WTC11 (cell line): Measurements from ENCODE around the gene BUB1.

Source experiments
- CBFB ChIP-seq: sonication (generic); formaldehyde crosslinking; IDR thresholded peaks from 2 replicates; pipeline ENCODE4 v1.8.1; 2022; ENCODE audit warnings: mild to moderate bottlenecking, low read depth, missing genetic modification reagents
- ESRRA ChIP-seq: sonication (generic); formaldehyde crosslinking; IDR thresholded peaks from 2 replicates; pipeline ENCODE4 v1.8.1; 2022; ENCODE audit warnings: mild to moderate bottlenecking, missing genetic modification reagents, borderline replicate concordance
- FOXK1 ChIP-seq: sonication (generic); formaldehyde crosslinking; IDR thresholded peaks from 2 replicates; pipeline ENCODE4 v1.8.0; 2022; ENCODE audit warnings: mild to moderate bottlenecking, moderate library complexity, missing genetic modification reagents
- GTF2I ChIP-seq: fragments of 250-450 bp; sonication (Bioruptor Pico); conservative IDR thresholded peaks from 2 replicates; pipeline ENCODE4 v1.4.0; 2021; ENCODE audit warnings: mild to moderate bottlenecking
- JUN ChIP-seq: sonication (generic); formaldehyde crosslinking; IDR thresholded peaks from 2 replicates; pipeline ENCODE4 v1.8.0; 2023; ENCODE audit warnings: mild to moderate bottlenecking, missing genetic modification reagents
- NFE2L1 ChIP-seq: sonication (generic); formaldehyde crosslinking; IDR thresholded peaks from 2 replicates; pipeline ENCODE4 v1.8.1; 2023; ENCODE audit warnings: missing genetic modification reagents
- NR3C1 ChIP-seq: sonication (generic); formaldehyde crosslinking; conservative IDR thresholded peaks from 2 replicates; pipeline ENCODE4 v1.8.1; 2023; ENCODE audit warnings: low read depth, mild to moderate bottlenecking, missing genetic modification reagents
- ZNF138 ChIP-seq: sonication (generic); formaldehyde crosslinking; conservative IDR thresholded peaks from 2 replicates; pipeline ENCODE4 v1.8.1; 2022; ENCODE audit warnings: mild to moderate bottlenecking, moderate library complexity, missing genetic modification reagents
- TF ChIP-seq, protein P1 (sequence below): sonication (generic); formaldehyde crosslinking; IDR thresholded peaks from 2 replicates; pipeline ENCODE4 v1.8.1; 2022; ENCODE audit warnings: low read depth, mild to moderate bottlenecking, moderate library complexity, missing genetic modification reagents, borderline replicate concordance
- TF ChIP-seq, protein P2 (sequence below): fragments of 200-600 bp; IDR thresholded peaks from 2 replicates; pipeline ENCODE4 v1.8.0; 2022; ENCODE audit warnings: antibody characterized with exemption
- TF ChIP-seq, protein P3 (sequence below): sonication (generic); formaldehyde crosslinking; IDR thresholded peaks from 2 replicates; pipeline ENCODE4 v1.8.1; 2022; ENCODE audit warnings: mild to moderate bottlenecking, moderate library complexity, missing genetic modification reagents
- TF ChIP-seq, protein P4 (sequence below): sonication (generic); formaldehyde crosslinking; IDR thresholded peaks from 2 replicates; pipeline ENCODE4 v1.8.0; 2022; ENCODE audit warnings: mild to moderate bottlenecking, missing genetic modification reagents
- TF ChIP-seq, protein P5 (sequence below): sonication (generic); formaldehyde crosslinking; IDR thresholded peaks from 2 replicates; pipeline ENCODE4 v1.8.1; 2023; ENCODE audit warnings: mild to moderate bottlenecking, missing genetic modification reagents
- TF ChIP-seq, protein P6 (sequence below): sonication (generic); formaldehyde crosslinking; conservative IDR thresholded peaks from 2 replicates; pipeline ENCODE4 v1.8.1; 2022; ENCODE audit warnings: mild to moderate bottlenecking, missing genetic modification reagents

DNA sequence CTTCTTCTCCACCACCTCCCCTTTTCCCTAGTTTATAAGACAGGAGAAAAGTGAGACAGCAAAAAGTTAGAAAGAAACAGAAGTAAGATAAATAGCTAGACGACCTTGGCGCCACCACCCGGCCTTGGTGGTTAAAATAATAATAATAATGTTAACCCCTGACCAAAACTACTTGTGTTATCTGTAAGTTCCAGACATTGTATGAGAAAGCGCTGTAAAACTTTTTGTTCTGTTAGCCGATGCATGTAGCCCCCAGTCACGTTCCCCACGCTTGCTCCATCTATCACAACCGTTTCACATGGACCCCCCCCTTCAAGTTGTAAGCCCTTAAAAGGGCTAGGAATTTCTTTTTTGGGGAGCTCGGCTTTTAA lies 1.5 kb upstream of the BUB1 start:
- TF ChIP-seq NFE2L1 (CRISPR knock-in tag) (no peak), ESRRA (CRISPR knock-in tag) (no peak), NR3C1 (CRISPR knock-in tag) (no peak), ZNF138 (CRISPR knock-in tag) (no peak), CBFB (CRISPR knock-in tag) (no peak), GTF2I (CRISPR knock-in tag) (no peak), JUN (no peak), FOXK1 (CRISPR knock-in tag) (no peak)
- TF ChIP-seq, protein P1, sequence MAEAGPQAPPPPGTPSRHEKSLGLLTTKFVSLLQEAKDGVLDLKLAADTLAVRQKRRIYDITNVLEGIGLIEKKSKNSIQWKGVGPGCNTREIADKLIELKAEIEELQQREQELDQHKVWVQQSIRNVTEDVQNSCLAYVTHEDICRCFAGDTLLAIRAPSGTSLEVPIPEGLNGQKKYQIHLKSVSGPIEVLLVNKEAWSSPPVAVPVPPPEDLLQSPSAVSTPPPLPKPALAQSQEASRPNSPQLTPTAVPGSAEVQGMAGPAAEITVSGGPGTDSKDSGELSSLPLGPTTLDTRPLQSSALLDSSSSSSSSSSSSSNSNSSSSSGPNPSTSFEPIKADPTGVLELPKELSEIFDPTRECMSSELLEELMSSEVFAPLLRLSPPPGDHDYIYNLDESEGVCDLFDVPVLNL (CRISPR knock-in tag): no peak
- TF ChIP-seq, protein P2, sequence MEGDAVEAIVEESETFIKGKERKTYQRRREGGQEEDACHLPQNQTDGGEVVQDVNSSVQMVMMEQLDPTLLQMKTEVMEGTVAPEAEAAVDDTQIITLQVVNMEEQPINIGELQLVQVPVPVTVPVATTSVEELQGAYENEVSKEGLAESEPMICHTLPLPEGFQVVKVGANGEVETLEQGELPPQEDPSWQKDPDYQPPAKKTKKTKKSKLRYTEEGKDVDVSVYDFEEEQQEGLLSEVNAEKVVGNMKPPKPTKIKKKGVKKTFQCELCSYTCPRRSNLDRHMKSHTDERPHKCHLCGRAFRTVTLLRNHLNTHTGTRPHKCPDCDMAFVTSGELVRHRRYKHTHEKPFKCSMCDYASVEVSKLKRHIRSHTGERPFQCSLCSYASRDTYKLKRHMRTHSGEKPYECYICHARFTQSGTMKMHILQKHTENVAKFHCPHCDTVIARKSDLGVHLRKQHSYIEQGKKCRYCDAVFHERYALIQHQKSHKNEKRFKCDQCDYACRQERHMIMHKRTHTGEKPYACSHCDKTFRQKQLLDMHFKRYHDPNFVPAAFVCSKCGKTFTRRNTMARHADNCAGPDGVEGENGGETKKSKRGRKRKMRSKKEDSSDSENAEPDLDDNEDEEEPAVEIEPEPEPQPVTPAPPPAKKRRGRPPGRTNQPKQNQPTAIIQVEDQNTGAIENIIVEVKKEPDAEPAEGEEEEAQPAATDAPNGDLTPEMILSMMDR: no peak
- TF ChIP-seq, protein P3, sequence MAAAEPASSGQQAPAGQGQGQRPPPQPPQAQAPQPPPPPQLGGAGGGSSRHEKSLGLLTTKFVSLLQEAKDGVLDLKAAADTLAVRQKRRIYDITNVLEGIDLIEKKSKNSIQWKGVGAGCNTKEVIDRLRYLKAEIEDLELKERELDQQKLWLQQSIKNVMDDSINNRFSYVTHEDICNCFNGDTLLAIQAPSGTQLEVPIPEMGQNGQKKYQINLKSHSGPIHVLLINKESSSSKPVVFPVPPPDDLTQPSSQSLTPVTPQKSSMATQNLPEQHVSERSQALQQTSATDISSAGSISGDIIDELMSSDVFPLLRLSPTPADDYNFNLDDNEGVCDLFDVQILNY: no peak
- TF ChIP-seq, protein P4, sequence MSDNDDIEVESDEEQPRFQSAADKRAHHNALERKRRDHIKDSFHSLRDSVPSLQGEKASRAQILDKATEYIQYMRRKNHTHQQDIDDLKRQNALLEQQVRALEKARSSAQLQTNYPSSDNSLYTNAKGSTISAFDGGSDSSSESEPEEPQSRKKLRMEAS (CRISPR knock-in tag): no peak
- TF ChIP-seq, protein P5, sequence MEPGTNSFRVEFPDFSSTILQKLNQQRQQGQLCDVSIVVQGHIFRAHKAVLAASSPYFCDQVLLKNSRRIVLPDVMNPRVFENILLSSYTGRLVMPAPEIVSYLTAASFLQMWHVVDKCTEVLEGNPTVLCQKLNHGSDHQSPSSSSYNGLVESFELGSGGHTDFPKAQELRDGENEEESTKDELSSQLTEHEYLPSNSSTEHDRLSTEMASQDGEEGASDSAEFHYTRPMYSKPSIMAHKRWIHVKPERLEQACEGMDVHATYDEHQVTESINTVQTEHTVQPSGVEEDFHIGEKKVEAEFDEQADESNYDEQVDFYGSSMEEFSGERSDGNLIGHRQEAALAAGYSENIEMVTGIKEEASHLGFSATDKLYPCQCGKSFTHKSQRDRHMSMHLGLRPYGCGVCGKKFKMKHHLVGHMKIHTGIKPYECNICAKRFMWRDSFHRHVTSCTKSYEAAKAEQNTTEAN: no peak
- TF ChIP-seq, protein P6, sequence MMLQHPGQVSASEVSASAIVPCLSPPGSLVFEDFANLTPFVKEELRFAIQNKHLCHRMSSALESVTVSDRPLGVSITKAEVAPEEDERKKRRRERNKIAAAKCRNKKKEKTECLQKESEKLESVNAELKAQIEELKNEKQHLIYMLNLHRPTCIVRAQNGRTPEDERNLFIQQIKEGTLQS (CRISPR knock-in tag): no peak
